Stimulated activated CD4-positive, alpha-beta T cell treated with anti-CD3 and anti-CD28 coated beads, Interleukin-2, amount 100 ng/mL, for 48 hours (primary cell): ENCODE data around the gene SNED1.

ENCODE experiments used
- DNase-seq, 2 donors: peaks; one replicate each; pipeline ENCODE4 v3.0.0-alpha.2; 2020

SNED1 gene

GRCh38 chr2:240997856-240998705 lies at the start of gene SNED1:
Gene SNED1 (plus strand): TSS chr2:240998618. CDS start chr2:240998838, 220 bp downstream.
- DNase-seq = peak; percentile 39 to 44

- no peak for DNase-seq
Observed at GRCh38 chr2:240948905-240949790, 49.3 kb upstream of the SNED1 start.

DNA sequence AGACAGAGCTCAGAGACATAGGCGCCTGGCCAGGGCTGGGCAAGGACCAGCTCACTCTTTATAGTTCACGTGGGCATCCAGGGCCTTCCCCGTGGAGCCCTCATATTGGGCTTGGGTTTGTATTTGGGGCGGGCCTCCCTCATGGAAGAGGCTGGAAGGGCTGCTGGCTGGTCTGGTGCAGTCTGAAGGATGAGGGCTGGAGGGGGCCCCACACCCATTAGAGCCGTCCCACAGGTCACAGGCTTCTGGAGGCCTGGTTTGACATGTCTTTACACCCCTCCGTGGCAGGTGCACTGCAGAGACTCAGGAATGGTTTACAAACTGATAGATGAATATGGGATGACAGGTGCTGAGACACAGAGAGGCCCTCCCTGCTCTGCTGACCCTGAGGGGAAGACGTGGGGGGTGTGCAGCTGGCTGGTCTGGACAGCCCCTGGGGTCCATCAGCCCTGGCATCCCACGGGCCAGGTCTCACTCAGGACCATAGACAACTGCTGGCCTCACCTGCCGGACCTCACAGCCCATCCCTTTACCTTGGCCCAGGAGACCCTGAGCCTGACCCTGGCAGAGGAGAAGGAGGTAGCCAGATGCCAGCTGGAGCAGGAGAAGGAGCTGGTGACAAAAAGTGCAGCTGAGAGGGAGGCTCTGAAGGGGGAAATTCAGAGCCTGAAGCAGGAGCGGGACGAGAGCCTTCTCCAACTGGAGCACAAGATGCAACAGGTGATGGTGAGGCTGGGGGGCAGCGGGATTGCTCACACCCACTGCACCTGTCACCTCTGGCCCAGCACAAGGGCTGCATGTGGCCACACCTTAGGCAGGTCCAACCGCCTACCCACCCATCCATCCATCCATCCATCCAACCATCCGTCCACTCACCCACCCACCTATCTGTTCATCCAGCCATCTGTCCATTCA lies 48.4 kb upstream of the SNED1 start:
- DNase-seq = no peak

DNA sequence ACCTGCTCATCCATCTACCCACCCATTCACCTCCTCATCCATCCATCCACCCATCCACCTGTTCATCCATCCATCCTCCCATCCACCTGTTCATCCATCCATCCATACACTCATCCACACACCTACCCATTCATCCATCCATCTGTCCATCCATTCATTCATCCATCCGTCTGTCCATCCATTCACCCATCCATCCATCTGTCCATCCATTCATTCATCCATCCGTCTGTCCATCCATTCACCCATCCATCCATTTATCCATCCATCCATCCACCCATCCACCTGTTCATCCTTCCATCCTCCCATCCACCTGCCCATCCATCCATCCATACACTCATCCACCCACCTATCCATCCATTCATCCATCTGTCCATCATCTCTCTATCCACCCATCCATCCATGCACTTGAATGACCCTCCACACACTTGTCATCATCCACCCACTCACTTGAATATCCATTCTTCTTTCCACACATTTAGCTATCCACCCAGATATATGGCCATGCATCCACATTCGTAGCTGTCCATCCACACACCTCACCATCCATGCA lies 47.3 kb upstream of the SNED1 start:
- DNase-seq = no peak

DNA sequence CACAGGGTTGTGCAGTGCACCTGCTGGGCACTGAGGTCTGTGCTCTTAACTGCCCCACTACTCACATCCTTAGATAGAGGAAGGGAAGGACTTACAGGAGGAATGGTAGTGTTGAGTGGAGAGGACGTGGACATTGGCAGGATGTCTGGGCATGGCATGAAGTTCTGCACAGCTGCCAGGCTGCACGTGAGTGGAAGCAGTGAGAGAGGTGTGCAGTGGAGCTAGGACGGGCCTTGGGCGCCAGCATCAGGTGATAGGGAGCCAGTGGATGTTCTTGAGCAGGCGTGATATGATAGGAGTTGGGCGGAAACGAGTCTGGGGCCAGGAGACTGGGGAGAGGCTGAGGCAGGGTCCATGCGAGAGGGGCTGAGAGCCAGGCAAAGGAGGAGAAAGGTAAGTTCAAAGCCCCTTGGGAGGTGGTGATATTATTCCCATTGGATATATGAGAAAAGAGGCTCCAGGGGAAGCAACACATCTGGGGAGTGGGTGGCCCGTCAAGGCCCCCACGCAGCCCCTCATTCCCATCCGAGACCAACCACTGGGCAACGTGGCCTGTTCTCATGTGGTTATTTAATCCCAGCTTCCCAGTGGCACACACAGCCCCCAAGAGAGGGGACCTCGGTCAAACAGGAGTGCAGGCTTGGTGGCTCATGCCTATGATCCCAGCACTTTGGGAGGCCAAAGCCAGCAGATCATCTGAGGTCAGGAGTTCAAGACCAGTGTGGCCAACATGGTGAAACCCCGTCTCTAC lies 45.7 kb upstream of the SNED1 start:
- DNase-seq = no peak

DNA sequence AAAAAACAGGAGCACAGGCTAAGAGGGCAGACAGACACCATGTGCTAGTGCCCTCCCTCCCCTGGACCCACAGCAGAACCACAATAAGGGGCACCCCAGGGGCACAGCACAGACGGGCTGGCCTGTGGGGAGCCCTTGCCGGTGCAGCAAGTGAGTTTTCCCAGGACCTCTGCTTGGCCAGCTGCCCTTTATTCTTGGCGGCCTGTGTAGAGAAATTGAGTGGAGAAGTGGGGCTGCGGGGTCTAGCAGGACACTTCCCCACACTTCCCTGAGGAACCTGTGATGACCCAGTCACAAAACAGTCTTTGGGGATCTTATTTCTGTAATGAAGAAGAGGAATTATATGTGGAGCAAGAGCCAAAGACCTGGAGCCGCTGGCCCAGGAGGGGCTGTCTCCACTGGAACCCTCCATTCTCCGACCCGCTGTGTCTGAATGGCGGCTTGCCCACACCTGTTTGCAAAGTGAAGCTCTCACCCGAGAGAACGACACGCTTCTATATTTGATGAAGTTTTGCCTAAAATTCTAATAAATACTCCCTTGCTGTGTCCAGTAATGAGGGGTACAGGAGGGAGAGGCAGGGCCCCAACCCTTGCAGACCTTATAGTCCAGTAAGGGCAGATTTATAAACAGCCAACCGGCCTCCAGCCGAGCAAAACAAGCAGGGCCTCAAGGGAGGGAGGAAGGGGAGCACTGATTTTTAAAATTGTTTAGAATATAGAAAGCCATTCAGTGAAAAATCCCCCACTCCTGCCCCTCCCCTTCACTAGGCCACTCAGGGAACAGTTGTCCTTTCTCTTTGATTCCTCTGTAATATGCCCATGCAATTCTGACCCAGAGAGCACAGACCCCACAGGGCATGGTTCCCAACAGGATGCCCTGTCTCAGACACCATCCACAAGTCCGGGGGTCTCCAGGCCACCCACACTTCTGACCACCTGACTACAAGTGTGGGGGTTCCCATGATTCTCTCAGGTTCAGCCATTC lies 44.7 kb upstream of the SNED1 start:
- no peak for DNase-seq

DNA sequence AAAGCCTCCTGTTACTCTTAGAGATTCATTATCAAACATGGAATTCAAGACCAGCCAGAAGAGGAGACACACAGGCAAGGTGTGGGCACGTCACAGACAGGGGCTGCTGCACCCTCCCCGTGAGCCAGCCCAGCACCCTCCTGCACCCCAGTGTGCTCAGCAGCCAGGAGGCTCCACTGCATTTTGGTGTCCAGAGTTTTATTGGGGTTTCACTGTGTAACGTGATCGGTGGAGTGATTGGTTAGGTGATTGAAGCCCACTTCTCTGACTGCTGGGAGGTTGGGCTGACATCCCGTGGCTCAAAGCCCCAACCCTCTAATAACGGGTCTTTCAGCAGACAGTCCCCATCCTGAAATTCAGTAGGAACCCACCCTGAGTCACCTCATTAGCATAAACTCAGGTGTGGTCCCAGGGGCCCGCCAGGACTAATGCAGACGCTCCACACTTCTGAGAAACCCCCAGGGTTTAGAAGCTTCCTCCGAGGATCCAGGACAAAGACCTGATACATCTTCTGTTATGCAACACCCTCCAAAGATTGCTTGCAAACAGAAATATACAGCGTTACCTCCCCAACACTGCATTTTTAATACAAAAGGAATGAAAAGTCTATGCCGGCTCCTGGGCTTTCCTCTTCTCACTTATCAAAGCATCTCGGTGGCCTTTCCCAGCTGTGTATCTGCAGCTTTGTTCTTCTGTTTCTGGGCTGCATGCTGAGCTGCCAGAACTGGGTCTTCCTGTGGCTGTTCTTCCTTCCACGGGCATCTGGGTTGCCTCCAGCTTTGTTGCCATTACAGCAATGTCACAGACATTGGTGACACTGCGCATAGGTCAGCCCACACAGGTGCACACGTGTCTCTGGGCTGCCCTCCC lies 43.7 kb upstream of the SNED1 start:
- DNase-seq = no peak

DNA sequence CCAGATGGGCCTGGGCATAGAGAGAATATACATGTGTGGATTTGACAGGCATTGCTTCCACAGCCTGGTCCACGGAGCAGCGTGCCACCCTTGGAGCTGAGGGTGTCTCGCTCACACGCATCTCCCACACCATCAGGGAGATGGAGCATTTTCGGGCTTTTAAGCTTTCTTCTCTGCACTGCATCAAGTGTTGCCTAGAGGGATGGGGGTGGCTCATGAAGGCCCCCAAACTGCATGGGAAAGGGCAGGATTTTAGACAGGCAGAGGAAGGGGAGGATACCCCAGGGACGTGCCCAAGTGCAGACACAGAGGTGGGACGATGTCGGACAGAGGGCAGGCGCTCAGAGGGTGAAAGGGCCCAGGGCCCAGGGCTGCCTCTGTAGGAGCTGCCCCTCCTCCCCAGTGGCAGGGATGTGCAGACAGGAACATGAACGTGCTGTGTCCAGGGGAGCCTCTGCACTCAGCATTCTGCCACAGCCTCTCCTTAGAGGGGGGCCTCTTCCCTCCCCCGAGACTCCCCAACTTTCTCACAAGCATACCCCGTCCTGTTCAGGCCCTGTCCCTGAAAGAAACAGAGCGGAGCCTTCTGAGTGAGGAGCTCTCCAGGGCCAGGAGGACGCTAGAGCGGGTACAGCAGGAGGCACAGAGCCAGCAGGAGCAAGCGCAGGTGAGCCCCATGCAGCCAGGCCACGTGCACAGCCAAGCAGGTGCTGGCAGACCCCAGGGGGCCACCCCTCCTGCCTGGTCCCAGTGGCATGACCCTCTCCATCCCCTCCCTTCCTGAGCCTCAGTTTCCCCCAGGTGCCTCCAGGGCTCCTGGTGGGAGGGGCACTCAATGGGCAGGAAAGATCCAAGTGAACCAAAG lies 42.9 kb upstream of the SNED1 start:
- no peak for DNase-seq

GRCh38 chr2:240956171-240956934 lies 42.1 kb upstream of the SNED1 start:
- DNase-seq = no peak

- DNase-seq = no peak
Observed at GRCh38 chr2:240956935-240957655, 41.3 kb upstream of the SNED1 start.

GRCh38 chr2:240957656-240958365 lies 40.6 kb upstream of the SNED1 start:
- no peak for DNase-seq

DNA sequence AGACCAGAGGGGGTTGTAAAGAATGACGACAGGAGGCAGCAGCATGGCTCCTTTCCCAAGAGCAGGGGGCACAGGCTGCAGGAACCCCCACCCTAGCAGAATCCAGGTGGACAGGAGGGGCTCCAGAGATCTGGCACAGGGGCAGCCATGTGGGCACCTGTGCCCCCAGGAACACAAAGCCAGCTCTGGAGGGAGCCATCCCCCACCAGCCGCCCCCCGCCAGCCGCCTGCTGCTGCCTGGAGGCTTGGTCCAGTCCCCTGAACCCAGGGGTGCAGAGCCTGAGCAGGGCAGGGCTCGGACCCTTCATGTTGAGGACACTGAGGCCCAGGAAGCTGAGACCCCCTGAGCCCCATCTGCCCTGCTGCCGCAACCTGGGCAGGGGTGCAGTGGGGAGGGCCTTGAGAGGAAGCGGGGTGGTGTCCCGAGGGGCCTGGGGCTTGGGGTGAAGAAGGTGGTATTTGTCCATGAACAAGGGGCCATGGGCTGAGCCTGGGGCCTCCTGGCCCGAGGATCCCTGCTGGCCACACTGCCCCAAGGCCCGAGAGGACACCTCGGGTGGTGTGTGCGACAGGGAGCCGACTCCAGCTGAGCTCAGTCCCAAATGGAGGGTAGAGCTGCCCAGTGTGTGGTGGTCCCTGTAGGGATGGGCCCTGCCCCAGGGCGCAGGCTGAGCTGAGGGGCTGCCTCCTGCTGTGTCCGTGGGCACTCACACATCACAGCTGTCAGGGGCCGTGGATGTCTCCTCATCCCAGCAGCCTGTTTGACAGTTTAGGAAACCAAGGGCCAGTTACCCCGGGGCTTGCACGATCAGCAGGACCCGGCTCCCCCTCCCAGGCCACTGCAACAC lies 39.8 kb upstream of the SNED1 start:
- no peak for DNase-seq

DNA sequence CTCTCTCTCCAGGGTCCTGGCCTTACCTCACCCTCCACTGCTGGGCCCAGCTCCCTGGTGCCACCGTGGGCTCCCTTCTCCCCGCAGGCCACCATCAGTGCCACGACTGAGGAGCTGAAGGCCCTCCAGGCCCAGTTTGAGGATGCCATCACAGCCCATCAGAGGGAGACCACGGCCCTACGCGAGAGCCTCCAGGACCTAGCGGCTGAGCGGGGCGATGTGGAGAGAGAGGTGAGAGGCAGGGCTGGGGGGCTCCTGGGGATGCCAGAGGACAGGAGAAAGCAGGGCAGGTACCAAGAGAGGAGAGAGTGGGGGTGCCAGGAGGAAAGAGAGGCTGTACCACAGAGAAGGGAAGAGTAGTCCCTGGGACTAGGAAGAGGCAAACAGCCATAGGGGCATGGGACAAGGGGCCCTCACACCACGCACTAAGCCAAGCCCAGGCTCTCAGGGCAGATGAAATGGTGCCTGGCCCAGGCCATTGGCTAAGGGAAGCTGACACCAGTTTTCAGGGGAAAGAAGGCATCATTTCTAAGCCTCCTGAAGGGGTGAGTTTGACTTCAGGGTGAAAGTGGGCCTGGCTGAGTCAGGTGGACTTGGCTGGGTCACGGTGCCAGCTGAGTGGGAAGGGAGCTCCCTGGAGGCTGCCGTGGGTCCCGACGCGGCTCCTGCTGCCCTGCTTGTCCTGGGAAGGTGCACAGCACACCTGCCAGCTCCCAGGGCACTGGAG lies 39.0 kb upstream of the SNED1 start:
- DNase-seq = no peak

DNA sequence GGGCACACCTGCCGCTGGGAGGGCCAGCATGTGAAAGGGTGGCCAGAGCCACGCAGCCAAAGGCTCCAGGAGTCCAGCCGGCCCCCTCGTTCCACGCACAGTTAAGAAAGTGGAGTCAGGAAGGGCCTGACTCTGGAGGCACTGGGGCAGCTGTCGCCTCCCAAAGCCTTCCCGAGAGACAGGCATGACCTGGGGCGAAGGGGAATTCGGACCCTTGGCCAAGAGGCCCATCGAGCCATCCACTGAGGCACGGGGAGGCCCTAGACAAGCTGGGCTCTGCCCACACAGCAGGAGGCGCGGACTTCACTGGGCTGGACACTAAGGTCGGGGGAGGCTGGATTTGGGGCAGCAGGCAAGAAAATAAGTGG lies 38.5 kb upstream of the SNED1 start:
- DNase-seq = no peak
